T-helper 1 cell treated with Interleukin-12 subunit alpha and Interleukin-12 subunit beta and Interleukin-4 antibody, amounts not matched to agents 30 μg/mL and 1 μg/mL, for 36 hours (primary cell): ENCODE results near the gene SLFN13.
"Not testable (repeated sequence)": the region's sequence is repeated elsewhere in the genome, so short reads cannot be mapped to it uniquely, and the experiment has no call there.

Experiments used
- H3K27ac Mint-ChIP-seq: one replicate; pipeline ENCODE4 v1.8.0; 2021; ENCODE audit warnings: mild to moderate bottlenecking, mixed read lengths
- H3K27me3 Mint-ChIP-seq: one replicate; pipeline ENCODE4 v1.8.0; 2021; ENCODE audit warnings: low read depth, mixed read lengths
- H3K36me3 Mint-ChIP-seq: one replicate; pipeline ENCODE4 v1.8.0; 2021; ENCODE audit warnings: low read depth, mixed read lengths
- H3K4me1 Mint-ChIP-seq: one replicate; pipeline ENCODE4 v1.8.0; 2021; ENCODE audit warnings: low read depth, mixed read lengths
- H3K4me3 Mint-ChIP-seq: one replicate; pipeline ENCODE4 v1.8.0; 2021; ENCODE audit warnings: mild to moderate bottlenecking, moderate library complexity, mixed read lengths
- H3K9me3 Mint-ChIP-seq: one replicate; pipeline ENCODE4 v1.8.0; 2021; ENCODE audit warnings: mixed read lengths

The SLFN13 gene

GRCh38 chr17:35414247-35414646 is 34.3 kb downstream of the SLFN13 start:
- H3K4me3 Mint-ChIP-seq = no peak overlapping the region
- H3K4me1 Mint-ChIP-seq = peaks cover 4% of the 10 kb centered on the region
- H3K9me3 Mint-ChIP-seq = peaks cover 21% of the 10 kb centered on the region
- no peaks in the 10 kb centered on the region for H3K27me3 Mint-ChIP-seq
- H3K36me3 Mint-ChIP-seq = peaks cover 63% of the 10 kb centered on the region
- H3K27ac Mint-ChIP-seq = no peak overlapping the region

DNA sequence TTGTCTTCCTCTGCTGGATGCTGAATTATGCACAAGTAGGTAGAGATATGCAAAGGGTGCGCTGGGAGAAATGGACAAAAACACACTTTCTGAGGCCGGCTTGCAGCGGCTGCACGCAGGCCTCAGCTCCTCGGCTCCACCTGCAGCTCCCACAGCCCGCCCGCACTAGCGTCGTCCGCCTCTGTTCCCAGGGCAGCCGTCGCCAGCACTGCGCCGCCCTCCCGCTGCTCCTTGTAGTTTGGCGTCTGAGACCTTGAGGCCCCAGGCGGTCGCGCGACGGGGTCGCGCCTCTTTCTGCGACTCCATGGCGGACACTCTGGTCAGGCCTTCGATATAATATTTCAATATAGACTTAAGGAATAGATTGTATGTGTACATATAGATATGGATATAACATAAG is 41.0 kb downstream of the SLFN13 start:
- Mint-ChIP-seq H3K27me3 (no peaks in the 10 kb centered on the region), H3K9me3 (peaks cover 5% of the 10 kb centered on the region), H3K27ac (no peak overlapping the region), H3K36me3 (peaks cover 40% of the 10 kb centered on the region), H3K4me3 (no peak overlapping the region), H3K4me1 (peaks cover 4% of the 10 kb centered on the region)

- Mint-ChIP-seq H3K4me1 (peaks cover 4% of the 10 kb centered on the region), H3K9me3 (peaks cover 5% of the 10 kb centered on the region), H3K4me3 (no peak overlapping the region), H3K36me3 (peaks cover 39% of the 10 kb centered on the region), H3K27ac (no peak overlapping the region), H3K27me3 (no peaks in the 10 kb centered on the region)
These were observed 42.0 kb downstream of the SLFN13 start for GRCh38 chr17:35406568-35406967.

GRCh38 chr17:35404360-35404759 is 44.2 kb downstream of the SLFN13 start:
- Mint-ChIP-seq H3K4me3 (no peak overlapping the region), H3K4me1 (peaks cover 4% of the 10 kb centered on the region), H3K27ac (no peak overlapping the region), H3K27me3 (no peaks in the 10 kb centered on the region), H3K36me3 (peaks cover 24% of the 10 kb centered on the region), H3K9me3 (peaks cover 4% of the 10 kb centered on the region)

DNA sequence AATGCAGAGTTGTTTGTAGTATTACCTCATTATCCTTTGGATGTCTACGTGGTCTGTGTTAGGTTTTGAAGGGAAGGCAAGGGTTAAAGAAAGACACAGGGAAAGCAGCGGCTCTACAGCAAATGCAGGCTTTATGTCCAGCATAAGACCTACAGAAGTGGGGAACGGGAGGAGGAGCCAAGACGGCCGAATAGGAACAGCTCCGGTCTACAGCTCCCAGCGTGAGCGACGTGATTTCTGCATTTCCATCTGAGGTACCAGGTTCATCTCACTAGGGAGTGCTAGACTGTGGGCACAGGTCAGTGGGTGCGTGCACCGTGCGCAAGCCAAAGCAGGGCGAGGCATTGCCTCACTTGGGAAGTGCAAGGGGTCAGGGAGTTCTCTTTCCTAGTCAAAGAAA is 54.8 kb downstream of the SLFN13 start:
- not testable (repeated sequence) for H3K27ac Mint-ChIP-seq, H3K4me3 Mint-ChIP-seq
- peaks cover 12% of the 10 kb centered on the region for H3K9me3 Mint-ChIP-seq

GRCh38 chr17:35390663-35391062 is 57.9 kb downstream of the SLFN13 start:
- Mint-ChIP-seq H3K4me1 (no peaks in the 10 kb centered on the region), H3K4me3 (no peak overlapping the region), H3K27ac (no peak overlapping the region), H3K36me3 (peaks cover 8% of the 10 kb centered on the region), H3K9me3 (peaks cover 17% of the 10 kb centered on the region), H3K27me3 (peaks cover 6% of the 10 kb centered on the region)

More for the DNA sequence above, 54.8 kb downstream of the SLFN13 start:
- H3K36me3 Mint-ChIP-seq, H3K27me3 Mint-ChIP-seq, H3K4me1 Mint-ChIP-seq: not testable (repeated sequence)

- Mint-ChIP-seq H3K36me3 (peaks cover 9% of the 10 kb centered on the region), H3K4me1 (no peaks in the 10 kb centered on the region), H3K4me3 (no peak overlapping the region), H3K9me3 (peaks cover 13% of the 10 kb centered on the region), H3K27me3 (peaks cover 6% of the 10 kb centered on the region), H3K27ac (no peak overlapping the region)
These were observed 58.4 kb downstream of the SLFN13 start for GRCh38 chr17:35390156-35390555.

- Mint-ChIP-seq H3K4me1 (no peaks in the 10 kb centered on the region), H3K9me3 (peaks cover 27% of the 10 kb centered on the region), H3K36me3 (peaks cover 17% of the 10 kb centered on the region), H3K27me3 (peaks cover 6% of the 10 kb centered on the region), H3K4me3 (no peak overlapping the region), H3K27ac (no peak overlapping the region)
These were observed 61.1 kb downstream of the SLFN13 start for GRCh38 chr17:35387496-35387895.
